GM18517 (cell line): ENCODE data around the gene KNL1.
A peak's percentile ranks its signal among the peaks of the same experiment; 100 is the strongest.

ENCODE experiments used
- ATAC-seq: cut with Tn5 transposase; IDR thresholded peaks from one replicate; pipeline ENCODE4 v1.9.1; 2021; ENCODE audit warnings: mild to moderate bottlenecking, moderate library complexity; ENCODE audit not compliant: unreplicated experiment

The KNL1 gene

DNA sequence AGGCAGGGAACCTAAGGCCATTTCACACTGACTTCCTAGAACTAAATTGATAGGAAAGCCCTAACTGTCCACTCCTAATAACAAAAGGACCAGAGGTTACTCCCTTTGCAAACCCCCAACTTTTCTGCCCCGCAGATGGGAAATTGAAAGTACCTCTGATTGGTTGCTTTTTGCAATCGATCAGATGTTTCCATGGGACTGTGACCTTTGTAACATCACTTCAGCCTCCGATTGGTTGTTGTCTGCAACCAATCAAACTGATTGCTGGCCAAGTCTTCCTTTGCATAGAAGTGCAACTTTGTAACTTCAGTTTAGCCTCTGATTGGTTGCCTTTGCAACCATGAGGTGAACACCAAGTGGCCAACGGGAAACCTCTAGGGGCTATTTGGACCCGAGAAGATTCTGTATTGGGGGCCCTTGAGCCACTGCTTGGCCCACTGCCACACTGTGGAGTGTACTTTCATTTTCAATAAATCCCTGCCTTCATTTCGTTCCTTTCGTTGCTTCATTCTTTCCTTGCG, 11.3 kb upstream of the KNL1 start:
- no peak for ATAC-seq

DNA sequence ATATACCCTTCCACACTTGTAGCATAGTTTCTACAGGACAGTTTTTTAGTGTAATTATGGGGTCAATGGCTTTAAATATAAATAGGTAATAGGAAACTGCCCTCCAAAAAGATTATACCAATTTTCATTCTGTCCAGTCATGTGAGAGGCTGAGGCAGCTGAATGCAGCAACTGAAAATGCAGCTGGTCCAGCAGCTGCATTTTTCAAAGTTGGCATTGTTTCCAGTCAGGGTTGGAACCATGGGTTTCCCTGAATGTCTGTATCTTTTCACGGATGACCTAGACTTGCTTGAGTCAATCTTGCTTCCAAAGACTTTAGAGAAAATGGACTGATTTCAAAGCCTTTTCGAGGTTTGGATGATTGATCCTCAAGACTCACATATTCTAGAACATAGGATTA, 9.9 kb upstream of the KNL1 start:
- ATAC-seq: no peak

DNA sequence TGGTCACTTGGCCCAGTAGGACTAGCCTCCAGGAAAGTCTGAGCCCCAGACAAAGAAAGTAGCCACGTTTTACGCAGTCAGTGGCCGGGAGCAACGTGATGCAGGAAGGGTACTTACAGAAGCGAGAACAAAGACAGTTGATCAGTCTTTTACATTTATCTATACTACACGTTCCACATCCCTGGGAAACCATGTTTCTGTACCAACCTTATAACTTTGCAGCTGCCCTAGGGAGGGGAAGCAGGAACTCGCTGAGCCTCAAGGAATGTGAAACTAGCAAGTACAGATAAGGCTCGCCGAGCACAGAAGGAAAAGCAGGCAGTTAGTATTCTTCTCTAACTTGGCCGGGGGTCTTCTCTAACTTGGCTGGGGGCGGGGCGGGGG, 3.4 kb upstream of the KNL1 start:
- no peak for ATAC-seq

DNA sequence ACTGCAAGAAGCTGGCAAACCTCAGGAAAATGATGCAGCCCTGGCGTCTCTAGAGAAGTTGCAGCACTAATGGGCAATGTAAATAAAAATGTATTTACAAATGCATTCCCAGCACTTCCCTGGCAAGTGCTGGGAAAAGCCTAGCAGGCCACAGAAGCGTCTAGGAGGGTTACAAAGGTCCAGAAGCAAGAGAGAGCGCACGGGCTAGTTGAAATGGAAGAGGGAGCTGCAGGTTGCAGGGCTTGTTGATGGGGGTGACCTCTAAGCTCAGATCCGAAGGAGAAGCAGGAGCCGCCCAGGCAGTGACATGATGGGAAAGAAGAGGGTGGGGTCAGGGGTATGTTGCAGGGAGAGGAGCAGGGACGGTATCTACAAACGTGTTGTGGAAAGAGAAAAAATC, 2.7 kb upstream of the KNL1 start:
- ATAC-seq: no peak

DNA sequence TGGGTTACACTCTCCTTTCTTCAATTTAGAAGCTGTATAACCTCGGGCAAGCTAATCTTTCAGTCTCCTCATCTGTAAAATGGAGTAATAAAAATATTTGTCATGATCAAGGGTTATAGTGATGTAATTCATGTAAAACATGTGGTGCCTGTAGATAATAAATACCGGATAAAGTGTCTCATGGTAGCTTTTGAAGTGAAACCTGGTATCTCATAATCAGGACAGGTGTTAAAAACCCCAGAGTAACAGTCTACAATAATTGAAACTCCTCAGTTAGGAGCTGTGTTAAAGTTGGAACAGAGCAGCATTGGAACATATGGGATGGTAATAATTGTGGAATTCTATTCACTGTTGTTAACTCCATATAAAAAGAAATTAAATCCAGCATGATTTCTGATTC, 884 bp upstream of the KNL1 start:
- ATAC-seq: no peak

DNA sequence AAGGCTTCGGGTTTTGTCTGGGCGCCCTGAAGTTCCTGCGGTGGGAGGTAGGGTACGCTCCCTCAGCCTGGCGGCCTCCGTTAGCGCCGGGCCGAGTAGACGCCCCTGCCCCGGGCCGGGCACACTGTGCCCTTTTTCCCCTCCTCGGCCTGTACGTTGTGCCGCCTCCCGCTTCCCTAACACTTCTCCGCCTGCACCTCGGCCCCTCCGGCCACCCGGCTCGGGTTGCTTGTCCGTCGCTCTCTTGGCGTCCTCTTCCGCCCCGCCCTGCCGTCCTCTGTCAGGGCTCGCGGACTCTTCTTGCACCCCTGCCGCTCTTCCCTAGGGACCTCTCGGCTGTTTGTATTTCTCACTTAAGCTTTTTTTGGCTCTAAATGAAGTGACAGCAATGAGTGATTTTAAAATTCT, 384 bp downstream of the KNL1 start:
- peak; percentile 32 for ATAC-seq

DNA sequence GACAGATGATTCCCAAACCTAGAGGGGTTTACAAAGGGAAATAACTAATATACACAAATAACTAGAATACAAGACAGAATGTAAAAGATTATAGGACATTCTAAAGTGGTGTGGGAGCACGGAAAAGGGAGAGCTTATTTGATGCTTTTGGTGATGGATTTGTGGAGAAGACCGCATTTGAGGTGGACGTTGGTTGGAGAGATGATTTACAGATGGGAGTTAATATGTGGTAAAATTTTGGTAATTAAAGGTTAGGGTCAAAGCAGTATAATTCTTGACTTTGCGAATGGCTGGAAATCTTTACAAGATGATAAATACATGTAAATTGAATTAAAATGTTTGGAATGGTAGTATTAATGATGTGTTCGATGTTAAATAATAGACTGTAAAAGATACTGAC, 1.2 kb downstream of the KNL1 start:
- no peak for ATAC-seq

DNA sequence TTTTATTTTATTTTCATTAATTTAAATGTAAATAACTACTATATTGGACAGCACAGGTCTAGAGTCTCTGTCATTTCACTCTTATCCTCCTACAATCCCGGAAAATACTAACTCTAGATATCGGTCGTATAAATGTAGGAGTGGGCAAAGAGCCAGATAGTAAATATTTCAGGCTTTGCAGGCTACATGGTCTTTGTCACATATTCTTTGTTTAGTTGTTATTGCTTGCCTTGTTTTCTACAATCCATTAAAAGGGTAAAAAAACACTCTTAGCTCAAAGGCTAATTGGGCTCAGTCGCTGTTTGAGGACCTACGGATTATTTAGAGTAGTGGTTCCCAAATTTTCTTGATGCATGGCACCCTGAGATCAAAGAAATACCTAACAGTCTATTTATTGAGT, 1.7 kb downstream of the KNL1 start:
- ATAC-seq: no peak

DNA sequence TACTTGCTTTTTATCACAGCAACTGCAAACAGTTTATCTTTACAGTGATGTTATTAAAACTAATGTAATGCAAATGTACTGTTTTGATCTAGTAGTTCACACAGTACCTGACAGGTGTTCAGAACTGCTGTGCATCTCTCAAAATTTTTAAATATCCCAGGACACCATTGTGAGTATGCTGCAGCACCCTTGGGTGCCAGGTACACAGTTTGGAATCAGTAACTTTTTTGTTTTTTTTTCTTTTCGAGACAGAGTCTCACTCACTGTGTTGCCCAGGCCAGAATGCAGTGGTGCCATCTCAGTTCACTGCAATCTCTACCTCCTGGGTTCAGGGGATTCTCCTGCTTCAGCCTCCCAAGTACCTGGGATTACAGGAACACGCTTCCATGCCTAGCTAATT, 3.0 kb downstream of the KNL1 start:
- no peak for ATAC-seq

DNA sequence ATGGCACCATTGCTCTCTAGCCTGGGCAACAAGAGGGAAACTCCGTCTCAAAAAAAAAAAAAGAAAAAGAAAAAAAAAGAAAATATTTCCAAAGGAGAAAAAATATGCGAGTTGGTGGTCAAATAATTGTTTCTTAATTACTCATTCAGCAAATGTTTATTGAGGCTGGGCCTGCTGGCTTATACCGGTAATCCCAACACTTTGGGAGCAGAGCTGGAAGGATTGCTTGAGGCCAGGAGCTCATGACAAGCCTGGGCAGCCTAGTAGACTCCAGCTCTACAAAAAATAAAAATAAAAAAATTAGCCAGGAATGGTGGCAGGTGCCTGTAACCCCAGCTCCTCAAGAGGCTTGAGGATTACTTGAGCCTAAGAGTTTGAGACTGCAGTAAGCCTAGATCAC, 4.1 kb downstream of the KNL1 start:
- ATAC-seq: no peak

DNA sequence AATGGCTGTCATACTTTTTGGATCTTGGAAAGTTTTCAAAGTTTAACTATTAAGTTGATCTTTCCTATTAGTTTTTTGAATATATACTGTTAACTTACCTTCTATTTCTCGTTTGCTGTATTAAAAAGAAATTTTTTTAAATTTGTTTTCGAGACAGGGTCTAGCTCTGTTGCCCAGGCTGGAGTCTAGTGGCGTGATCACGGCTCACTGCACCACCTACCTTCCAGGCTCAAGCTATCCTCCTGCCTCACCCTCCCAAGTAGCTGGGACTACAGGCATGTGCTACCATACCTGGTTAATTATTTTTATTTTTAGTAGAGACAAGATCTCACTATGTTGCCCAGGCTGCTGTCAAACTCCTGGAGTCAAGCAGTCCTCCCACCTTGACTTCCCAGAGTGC, 4.6 kb downstream of the KNL1 start:
- no peak for ATAC-seq

DNA sequence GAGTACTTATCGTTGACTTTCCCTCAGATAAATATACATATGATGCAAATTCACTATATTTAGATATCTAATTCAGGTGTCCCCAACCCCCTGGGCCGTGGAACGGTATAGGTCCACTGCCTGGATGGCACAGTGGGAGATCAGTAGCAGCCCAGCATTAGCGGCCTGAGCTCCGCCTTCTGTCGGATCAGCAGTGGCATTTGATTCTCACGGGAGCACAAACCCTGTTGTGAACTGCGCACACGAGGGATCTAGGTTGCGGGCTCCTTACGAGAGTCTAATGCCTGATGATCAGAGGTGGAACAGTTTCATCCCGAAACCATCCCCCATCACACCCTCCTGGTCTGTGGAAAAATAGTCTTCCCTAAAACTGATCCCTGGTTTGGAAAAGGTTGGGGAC, 6.9 kb downstream of the KNL1 start:
- ATAC-seq: no peak

DNA sequence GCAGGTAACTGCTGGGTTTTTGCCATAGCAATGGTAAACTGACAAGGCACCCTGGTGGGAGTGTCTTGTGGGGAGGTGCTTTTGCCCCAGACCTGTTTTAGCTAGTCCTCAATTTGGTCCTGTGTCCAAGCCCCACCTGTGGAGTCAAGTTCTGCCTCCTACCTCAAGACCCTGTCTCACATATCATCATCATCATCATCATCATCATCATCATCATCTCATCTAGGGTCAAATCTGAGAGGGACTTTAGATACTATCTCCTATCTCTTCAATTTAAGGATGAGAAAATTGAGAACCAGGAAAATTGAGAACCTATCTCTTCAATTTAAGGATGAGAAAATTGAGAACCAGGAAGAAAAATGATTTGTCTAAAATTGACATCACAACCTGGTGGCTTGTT, 9.9 kb downstream of the KNL1 start:
- no peak for ATAC-seq

DNA sequence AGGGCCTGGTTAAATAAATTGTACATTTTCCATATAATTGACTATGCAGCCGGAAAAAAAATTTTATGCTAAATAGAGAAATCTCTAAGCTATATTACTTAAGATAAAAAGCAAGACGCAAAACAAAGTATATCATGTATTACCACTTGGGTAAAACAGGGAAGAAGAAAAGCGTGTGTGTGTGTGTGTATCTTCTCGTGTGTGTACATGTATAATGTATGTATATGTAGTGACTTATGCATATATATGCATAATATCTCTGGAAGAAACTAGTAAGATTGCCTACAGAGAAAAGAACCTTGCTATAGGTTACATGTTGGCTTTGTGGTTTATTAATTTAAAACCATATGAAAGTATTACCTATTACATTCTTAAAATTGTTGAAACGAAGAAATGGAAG, 19.0 kb downstream of the KNL1 start:
- ATAC-seq: no peak

DNA sequence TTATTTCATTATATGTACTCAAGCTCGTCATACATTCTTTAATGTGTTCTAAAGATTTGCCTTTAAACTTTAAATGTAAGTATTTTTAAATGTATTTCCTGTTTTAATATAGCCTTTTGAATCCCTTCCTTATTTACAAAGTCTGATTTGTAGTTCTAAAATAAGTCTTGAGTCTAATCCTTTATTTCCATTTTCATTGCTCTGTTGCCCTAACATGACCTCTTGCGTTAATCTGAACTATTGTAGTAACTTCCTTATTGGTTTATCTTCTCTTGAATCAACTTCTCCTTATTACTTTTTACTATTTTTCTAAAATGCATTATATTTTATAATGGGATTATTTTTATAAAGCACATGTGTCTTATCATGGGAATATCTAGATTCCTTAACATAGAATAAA, 24.0 kb downstream of the KNL1 start:
- no peak for ATAC-seq

DNA sequence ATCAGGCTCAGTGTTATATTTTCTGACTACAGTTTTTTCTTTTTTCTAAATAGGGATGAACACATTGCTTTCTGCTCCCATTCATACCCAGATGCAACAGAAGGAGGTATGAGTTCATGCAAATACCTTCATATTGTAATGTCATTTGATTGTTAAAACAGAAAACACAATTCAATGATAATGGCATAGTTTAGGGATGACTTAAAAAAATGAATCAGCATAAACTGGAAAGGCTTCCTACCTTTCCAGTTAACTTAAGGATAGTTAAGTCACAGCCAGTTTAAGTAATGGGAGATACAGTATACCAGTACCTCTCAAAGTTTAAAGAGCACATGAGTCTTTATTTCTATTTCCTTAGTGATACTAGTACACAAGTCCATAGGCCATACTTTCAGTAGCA, 24.9 kb downstream of the KNL1 start:
- ATAC-seq: no peak

DNA sequence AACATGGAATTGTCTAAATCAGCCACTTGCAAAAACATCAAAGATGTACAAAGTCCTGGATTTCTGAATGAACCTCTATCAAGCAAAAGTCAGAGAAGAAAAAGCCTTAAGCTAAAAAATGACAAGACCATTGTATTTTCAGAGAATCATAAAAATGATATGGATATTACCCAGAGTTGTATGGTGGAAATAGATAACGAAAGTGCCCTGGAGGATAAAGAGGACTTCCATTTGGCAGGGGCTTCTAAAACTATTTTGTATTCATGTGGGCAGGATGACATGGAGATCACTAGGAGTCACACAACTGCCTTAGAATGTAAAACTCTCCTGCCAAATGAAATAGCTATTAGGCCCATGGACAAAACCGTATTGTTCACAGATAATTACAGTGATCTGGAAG, 29.3 kb downstream of the KNL1 start:
- no peak for ATAC-seq

DNA sequence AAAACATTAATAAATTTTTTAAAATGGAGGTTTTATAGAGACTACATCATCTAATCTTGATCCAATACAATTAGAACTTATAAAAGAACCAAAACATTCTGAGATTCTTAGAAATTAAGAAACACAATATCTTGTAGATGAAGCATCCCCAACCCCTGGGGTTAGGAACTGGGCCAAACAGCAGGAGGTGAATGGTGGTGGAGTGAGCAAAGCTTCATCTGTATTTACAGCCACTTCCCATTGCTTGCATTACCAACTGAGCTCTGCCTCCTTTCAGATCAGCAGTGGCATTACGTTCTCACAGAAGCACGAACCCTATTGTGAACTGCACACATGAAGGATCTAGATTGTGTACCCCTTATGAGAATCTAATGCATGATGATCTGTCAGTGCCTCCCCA, 36.3 kb downstream of the KNL1 start:
- ATAC-seq: no peak

DNA sequence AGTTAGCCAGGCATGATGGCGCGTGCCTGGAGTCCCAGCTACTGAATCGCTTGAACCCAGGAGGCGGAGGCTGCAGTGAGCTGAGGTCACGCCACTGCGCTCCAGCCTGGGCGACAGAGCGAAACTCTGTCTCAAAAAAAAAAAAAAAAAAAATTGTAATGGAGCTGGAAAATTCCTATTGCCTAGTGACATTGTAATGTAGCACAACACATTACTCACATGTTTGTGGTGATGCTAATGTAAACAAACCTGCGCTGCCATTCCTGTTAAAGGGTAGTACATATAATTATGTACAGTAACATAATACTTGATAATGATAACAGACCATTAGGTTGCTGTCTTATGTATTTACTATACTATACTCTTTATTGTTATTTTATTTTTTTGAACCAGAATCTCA, 39.1 kb downstream of the KNL1 start:
- ATAC-seq: no peak

DNA sequence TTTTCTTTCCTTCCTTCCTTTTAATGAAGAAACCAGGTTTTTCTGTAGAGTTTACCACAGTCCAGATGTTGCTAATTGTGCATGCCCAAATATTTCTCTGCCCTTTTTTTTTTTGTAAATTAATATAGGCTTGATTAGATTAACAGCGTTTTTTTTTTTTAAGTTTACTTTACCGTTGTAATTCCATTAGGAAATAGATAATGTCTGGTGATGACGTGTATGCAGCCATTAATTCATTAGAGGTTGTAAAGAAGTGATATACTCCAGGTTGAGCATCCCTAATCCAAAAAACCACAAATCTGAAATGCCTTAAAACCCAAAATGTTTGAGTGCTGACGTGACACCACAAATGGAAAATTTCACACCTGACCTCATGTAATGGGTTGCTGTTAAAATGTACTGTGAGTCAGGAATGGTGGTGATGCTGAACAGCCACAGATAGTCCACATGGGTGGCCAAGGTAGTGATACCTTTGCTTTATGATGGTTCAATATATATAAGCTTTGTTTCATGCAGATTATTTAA, 43.2 kb downstream of the KNL1 start:
- ATAC-seq: no peak

DNA sequence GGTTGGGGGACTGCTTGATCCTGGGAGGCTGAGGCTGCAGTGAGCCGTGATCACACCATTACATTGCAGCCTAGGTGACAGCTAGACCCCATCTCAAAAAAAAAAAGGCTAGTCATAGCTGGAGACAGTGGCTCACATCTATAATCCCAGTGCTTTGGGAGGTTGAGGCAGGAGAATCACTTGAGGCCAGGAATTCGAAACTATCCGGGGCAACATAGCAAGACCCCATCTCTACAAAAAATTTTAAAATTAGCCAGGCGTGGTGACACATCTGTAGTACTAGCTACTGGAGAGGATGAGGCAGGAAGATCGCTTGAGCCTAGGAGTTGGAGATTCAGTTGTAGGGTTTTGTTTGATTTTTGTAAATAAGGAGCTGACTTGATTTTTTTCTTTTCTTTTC, 45.6 kb downstream of the KNL1 start:
- ATAC-seq: no peak

DNA sequence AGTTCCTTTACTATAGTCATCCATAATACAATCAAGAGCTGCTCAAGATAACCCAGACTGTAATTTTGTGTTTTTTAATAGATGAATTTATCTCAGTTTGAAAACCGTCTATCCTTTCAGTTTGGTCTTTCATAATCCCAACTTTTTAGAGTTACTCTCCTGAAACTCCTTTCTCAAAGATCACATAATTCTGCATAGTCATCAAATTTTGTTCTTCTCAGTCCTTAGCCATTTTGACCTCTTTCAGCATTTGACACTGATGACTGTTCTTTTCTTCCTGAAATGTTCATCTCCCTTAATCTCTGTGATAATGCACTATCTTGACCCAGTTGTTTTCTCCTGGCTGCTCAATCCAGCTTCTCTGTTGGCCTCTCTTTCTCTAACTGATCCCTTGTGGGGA, 53.5 kb downstream of the KNL1 start:
- no peak for ATAC-seq

DNA sequence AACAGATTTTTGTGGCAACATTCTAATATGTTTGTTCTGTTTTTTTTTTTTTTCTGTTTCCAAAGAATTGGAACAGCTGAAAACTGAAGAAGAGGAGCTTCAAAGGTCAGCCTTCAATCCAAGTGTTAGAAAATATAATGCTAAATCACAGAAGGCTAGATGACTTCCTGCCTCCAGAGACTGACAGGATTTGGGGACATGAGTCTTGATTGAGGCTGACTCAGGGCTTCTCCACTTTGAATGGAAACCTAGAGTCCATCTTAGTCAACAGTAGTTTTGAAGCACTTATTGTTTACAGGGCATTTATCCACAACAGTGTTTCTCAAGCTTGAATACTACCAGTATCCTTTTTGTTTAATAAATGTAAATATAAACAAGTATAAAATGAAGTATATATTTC, 56.4 kb downstream of the KNL1 start:
- no peak for ATAC-seq

DNA sequence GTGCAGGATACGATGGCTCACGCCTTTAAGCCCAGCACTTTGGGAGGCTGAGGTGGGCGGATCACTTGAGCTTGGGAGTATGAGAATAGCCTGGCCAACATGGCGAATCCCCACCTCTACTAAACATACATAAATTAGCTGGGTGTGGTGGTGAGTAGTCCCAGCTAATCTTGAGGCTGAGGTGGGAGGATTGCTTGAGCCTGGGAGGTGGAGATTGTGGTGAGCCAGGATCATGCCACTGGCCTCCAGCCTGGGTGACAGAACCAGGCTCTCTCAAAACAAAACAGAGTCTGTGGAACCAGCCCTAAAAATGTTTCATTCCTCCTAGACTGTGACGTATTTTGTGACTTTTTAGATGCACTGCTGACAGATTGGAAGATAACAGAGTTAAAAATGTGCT, 66.6 kb downstream of the KNL1 start:
- ATAC-seq: no peak
